Ectodermal cell (in vitro differentiated cells): ENCODE results near the gene CEP128.

Experiments used
- H3K27ac ChIP-seq: 2 replicates; pipeline ENCODE4 v1.7.0; 2013; ENCODE audit warnings: mild to moderate bottlenecking, low read depth, low read length; ENCODE audit not compliant: insufficient read depth, poor library complexity, severe bottlenecking
- H3K27me3 ChIP-seq: 2 replicates; pipeline ENCODE4 v1.7.0; 2013; ENCODE audit warnings: mild to moderate bottlenecking, low read length; ENCODE audit not compliant: insufficient read depth, control insufficient read depth, poor library complexity, severe bottlenecking
- H3K36me3 ChIP-seq: one replicate; pipeline ENCODE4 v1.7.0; 2013; ENCODE audit warnings: low read length; ENCODE audit not compliant: control insufficient read depth, insufficient read depth
- H3K4me1 ChIP-seq: one replicate; pipeline ENCODE4 v1.7.0; 2013; ENCODE audit warnings: low read length; ENCODE audit not compliant: control insufficient read depth, insufficient read depth
- H3K4me3 ChIP-seq: 2 replicates; pipeline ENCODE4 v1.7.0; 2013; ENCODE audit warnings: low read depth, low read length, control low read depth; ENCODE audit not compliant: insufficient read depth
- H3K9me3 ChIP-seq: 2 replicates; pipeline ENCODE4 v1.7.0; 2013; ENCODE audit warnings: mild to moderate bottlenecking, low read length, moderate library complexity; ENCODE audit not compliant: control insufficient read depth
- WGBS, 2 experiments: methylation state at CpG; one replicate each; pipeline ENCODE4 v1.1.7; 2013; ENCODE audit warnings: missing lambda C conversion rate in 2 of 2; 5-methylcytosine and 5-hydroxymethylcytosine counted together

Gene CEP128

DNA sequence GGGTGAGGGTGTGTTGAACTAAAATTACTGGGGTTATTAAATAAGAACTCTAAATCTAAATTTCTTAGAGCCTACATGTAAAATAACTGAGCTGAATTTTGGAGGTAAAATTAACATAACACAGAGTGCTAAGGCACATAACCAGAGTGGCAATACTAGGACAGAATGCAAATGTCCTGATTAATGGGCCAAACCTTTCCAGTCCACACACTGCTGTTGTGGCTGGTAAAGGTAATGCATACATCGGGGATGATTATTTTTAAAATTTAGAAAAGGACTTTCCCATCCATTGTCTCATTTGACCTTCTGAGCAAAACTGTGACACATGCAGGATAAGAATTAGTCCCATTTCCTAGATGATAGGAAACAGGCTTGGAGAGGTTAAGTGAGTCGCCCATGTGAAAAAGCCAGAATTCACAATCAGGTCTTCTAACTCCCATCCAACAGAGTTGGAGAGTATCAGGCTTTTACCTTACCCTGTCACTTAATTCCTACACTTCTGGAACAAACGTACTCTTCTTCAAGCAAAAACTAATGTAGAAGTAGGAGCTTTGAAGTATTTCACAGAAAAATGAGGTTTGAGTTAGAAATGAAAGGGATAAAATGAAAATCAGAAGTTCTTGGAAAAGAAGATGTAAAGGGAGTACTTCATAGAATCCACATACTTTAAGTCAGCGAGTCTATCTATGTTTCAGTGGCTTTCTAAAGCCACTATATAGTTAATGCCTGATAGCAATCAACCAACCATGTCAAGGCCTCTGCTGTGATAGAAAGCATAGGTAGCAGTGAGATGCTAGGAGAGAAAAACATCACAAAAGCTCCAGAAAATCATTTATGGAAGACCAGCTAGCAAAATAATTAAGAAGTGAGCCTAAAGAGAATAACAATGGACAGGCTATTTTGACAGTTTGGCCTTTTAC is 395.3 kb downstream of the CEP128 start:
- H3K27me3 ChIP-seq, result no peaks in the 10 kb centered on the region
- no peak overlapping the region for H3K4me3 ChIP-seq
- WGBS, 2 experiments, result 88 to 100% methylated on average over 1 to 4 of the region's 4 CpGs
- no peak overlapping the region for H3K27ac ChIP-seq
- H3K4me1 ChIP-seq, result no peaks in the 10 kb centered on the region
- no peaks in the 10 kb centered on the region for H3K9me3 ChIP-seq
- no peaks in the 10 kb centered on the region for H3K36me3 ChIP-seq

DNA sequence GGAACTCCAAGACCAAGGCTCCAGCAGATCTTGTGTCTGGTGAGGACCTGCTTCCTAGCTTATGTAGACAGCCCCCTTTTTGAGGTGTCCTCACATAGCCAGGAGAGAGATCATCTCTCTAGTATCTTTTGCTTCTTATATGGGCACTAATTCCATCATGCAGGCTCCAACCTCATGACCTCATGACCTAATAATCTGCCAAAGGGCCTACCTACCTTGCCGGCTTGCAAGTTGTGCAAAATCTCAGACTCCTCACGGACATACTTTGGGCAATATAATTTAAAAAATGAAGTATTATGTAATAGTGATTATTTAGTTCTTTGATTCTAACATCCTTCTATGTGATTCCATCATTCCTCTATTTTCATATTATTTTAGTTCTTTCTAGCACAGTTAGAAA is 397.2 kb downstream of the CEP128 start:
- no peaks in the 10 kb centered on the region for H3K36me3 ChIP-seq
- no peaks in the 10 kb centered on the region for H3K9me3 ChIP-seq
- no peaks in the 10 kb centered on the region for H3K4me1 ChIP-seq
- 83 to 100% methylated on average over 1 of the region's 2 CpGs for WGBS, 2 experiments
- H3K4me3 ChIP-seq, result no peak overlapping the region
- H3K27ac ChIP-seq, result no peak overlapping the region
- H3K27me3 ChIP-seq, result no peaks in the 10 kb centered on the region

DNA sequence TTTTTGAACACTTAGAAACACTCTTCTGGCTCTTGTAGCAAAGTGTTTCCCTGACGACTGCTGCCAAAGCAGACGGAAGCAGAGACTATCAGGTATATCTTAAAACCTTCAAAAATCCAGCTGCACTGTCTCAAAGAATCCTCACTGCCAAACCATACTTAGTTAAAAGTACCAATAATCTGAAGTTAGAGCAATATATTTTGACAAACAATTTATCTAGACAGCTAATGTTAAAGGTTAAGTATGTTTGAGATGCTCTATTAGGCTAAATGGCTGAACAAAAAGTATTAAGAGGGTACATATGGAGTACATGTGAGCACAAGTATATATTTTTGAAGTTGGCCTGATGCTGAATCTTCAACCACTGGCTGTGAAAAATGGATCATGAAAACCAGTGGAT is 398.3 kb downstream of the CEP128 start:
- no peaks in the 10 kb centered on the region for H3K4me1 ChIP-seq
- no peak overlapping the region for H3K4me3 ChIP-seq
- H3K9me3 ChIP-seq, result no peaks in the 10 kb centered on the region
- WGBS, 2 experiments, result 95 to 96% methylated on average over 2 of the region's 2 CpGs
- no peak overlapping the region for H3K27ac ChIP-seq
- no peaks in the 10 kb centered on the region for H3K27me3 ChIP-seq
- no peaks in the 10 kb centered on the region for H3K36me3 ChIP-seq

DNA sequence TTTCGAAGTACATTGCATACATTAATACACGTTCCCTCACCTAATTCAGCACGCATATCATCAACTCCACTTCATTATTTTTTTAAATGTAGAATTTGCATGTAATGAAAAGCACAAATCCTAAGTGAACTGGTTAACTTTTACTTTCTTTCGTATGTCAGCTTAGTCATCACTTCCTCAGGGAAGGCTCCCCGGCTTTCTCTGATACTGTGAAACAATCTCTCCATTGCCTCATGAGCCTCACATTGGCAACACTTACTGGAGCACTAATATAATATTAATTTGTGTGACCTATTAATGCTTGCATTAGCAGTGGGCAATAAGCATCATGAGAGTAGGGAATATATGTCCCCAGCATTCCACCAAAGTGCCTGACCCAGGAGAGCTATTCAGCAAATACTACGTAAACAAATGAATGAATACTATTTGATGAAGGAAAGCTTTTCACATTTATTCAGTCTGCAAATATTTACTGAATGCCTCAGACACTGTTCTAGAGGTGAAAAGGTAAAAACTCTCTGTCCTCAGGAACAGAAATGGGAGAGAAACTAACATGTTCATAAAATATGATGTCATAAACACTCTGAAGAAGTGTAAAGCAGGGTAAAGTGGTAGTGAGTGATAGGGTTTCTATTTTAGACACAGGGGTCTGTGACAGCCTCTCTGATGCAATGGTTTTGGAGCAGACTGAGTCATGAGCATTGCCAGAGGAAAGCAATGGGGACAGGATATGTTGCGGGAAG is 402.7 kb downstream of the CEP128 start:
- Histone ChIP-seq H3K36me3 (no peaks in the 10 kb centered on the region), H3K27ac (no peak overlapping the region), H3K4me1 (no peaks in the 10 kb centered on the region), H3K9me3 (no peaks in the 10 kb centered on the region), H3K27me3 (no peaks in the 10 kb centered on the region), H3K4me3 (no peak overlapping the region)
- WGBS, 2 experiments, result 93 to 96% methylated on average over 5 to 6 of the region's 7 CpGs

DNA sequence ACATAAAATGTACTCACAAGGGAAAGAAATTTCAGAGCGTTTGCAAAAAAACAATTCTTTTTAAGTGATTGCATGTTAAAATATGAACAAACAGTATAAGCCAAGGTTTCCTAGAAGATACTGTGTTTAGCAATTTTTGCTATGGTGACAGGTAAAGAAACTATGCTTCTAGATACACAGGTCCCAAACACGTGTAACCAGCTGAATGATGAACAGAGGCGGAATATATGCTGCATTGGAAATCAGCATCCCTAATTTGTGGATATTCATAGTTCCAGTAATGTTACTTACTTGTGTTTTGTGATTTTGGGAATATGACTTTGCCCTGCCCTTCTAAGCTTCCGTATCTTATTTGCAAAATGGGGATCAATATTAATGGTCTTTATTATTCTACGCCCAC is 403.9 kb downstream of the CEP128 start:
- Histone ChIP-seq H3K36me3 (no peaks in the 10 kb centered on the region), H3K27me3 (no peaks in the 10 kb centered on the region), H3K9me3 (no peaks in the 10 kb centered on the region), H3K27ac (no peak overlapping the region), H3K4me1 (no peaks in the 10 kb centered on the region), H3K4me3 (no peak overlapping the region)
- 86 to 93% methylated on average over 3 of the region's 5 CpGs for WGBS, 2 experiments

DNA sequence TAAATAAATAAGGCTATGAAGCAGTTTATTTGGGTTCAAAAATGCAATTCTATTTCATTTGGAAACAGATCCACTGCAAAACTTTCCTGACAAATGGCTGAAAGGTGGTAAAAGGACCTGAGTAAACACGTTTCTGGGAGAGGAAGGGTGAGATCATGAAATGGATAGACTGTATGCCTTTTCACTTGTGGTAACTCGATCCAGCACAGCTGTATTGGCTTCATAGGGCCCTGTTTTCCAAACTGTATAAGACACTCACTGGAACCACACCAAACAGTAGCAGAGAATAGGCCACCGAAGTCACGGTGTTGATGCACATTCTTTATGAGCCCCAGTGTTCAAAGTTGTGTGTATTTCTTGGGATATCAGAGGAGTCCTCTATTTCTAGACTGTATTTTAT is 405.1 kb downstream of the CEP128 start:
- Histone ChIP-seq H3K36me3 (no peaks in the 10 kb centered on the region), H3K4me1 (no peaks in the 10 kb centered on the region), H3K27me3 (no peaks in the 10 kb centered on the region), H3K27ac (no peak overlapping the region), H3K4me3 (no peak overlapping the region), H3K9me3 (no peaks in the 10 kb centered on the region)
- 79 to 83% methylated on average over 4 of the region's 4 CpGs for WGBS, 2 experiments

DNA sequence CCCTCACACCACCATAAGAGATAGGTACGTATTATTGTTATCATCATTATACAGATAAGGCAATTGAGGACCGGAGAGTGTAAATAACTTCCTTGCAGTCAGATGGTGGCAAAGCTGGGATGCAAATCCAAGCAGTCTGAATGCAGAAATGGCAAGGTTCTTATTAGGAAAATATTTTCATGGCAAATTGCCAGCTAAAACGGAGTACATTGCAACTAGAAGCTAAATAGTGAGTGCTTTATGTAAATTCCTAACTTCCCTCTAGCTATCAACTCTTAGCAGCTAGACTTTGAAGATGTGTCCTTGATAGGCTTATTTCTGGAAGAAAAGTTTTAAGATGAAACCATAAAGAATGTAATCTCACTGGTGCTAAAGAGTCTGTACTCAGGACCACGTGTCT is 406.4 kb downstream of the CEP128 start:
- Histone ChIP-seq H3K27me3 (no peaks in the 10 kb centered on the region), H3K4me3 (no peak overlapping the region), H3K27ac (no peak overlapping the region), H3K9me3 (no peaks in the 10 kb centered on the region), H3K36me3 (no peaks in the 10 kb centered on the region), H3K4me1 (no peaks in the 10 kb centered on the region)
- 97 to 99% methylated on average over 2 to 4 of the region's 4 CpGs for WGBS, 2 experiments

DNA sequence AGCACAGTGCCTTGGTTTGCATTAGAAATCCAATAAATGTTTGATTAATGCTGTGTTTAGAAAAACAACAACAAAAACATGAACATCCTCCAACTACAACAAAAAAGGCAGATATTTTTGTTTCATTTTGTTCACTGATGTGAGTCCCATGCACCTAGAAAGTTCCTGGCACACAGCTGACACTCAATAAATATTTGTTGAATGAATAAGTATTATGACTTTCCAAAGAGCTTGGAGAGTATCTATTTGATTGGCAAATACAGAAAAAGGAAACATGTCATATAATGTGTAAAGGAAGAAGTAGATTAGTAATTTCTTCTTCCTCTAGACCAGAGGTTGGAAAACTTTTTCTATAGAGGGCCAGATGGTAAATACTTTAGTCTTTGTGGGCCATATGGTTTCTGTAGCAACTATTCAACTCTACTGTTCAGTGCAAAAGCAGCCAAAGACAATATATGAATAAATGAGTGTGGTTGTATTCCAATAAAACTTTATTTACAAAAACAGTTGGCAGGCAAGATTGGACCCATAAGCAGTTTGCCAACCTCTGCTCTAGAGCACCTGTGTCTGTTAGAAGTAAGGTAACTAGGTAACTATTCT is 417.9 kb downstream of the CEP128 start:
- Histone ChIP-seq H3K36me3 (no peaks in the 10 kb centered on the region), H3K27ac (no peak overlapping the region), H3K4me1 (no peaks in the 10 kb centered on the region), H3K4me3 (no peak overlapping the region), H3K9me3 (no peaks in the 10 kb centered on the region), H3K27me3 (no peaks in the 10 kb centered on the region)

DNA sequence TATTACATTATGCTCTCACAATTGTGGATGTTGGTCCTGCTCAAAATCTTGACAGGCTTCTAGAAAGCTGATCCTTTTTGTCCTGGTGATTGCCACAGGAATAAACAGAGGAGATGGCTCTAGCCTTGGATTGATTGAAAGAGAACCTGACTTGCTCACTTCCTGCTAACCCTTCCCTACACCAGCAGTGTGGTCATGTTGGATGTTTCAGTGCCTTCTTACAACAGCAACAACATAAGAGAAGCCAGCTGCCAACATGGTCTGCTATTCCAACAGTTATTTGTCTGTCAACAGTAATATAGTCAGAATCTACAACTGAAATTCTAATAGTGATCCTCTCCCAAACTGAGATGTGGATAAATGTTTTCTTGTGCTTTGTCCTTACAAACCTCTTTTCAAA is 418.6 kb downstream of the CEP128 start:
- no peaks in the 10 kb centered on the region for H3K27me3 ChIP-seq
- H3K4me1 ChIP-seq, result no peaks in the 10 kb centered on the region
- no peak overlapping the region for H3K4me3 ChIP-seq
- no peaks in the 10 kb centered on the region for H3K9me3 ChIP-seq
- H3K27ac ChIP-seq, result no peak overlapping the region
- H3K36me3 ChIP-seq, result no peaks in the 10 kb centered on the region

DNA sequence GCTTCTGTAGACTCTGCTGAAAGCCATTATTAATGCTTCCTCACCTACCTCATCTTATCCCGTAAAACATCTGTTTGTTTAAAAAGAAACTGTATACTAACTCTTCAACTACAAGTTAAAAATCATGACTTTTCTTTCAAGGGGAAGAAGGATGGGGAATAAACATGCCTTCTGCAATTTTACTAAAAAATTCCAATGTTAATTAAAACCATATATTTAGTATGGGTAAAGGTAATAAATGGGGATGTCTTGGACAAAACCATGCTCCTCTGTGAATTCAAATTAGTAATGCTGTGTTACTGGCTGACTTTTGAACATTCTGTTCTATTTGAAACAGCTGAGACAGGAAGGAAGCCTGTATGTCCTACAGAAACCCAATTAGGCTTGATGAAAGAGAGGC is 419.1 kb downstream of the CEP128 start:
- no peak overlapping the region for H3K4me3 ChIP-seq
- no peak overlapping the region for H3K27ac ChIP-seq
- no peaks in the 10 kb centered on the region for H3K27me3 ChIP-seq
- WGBS, 2 experiments, result 93% methylated on average over 1 of the region's 1 CpG; no CpG with 5 or more reads in 1 of the 2 experiments
- H3K36me3 ChIP-seq, result no peaks in the 10 kb centered on the region
- H3K4me1 ChIP-seq, result no peaks in the 10 kb centered on the region
- H3K9me3 ChIP-seq, result no peaks in the 10 kb centered on the region
